Left lung (tissue), 10 donors: Measurements from ENCODE around the gene RSAD2. TPM values are rescaled to one million over a fixed set of nuclear protein-coding genes. Genes with fewer than 3 reads are reported as not detected.

ENCODE experiments used
- ATAC-seq: fragments of 200-7000 bp; cut with Tn5 transposase; one replicate; pipeline ENCODE4 v1.9.1; 2020; ENCODE audit warnings: moderate library complexity
- DNase-seq, 4 donors: peaks; one replicate each; pipeline ENCODE4 v3.0.0-alpha.2; 2013 to 2020
- H3K27ac ChIP-seq, 2 donors: fragments of 200-600 bp; sonication (generic) in 1 of 2; one replicate each; pipeline versions ENCODE4 v1.5.0 to v1.8.0; 2020 to 2021
- H3K27me3 ChIP-seq, 2 donors: fragments of 200-600 bp; sonication (generic) in 1 of 2; one replicate each; pipeline versions ENCODE4 v1.5.0 to v1.8.0; 2020 to 2021
- H3K36me3 ChIP-seq, 2 donors: fragments of 200-600 bp; sonication (generic) in 1 of 2; one replicate each; pipeline versions ENCODE4 v1.5.0 to v1.8.0; 2020 to 2021
- H3K4me1 ChIP-seq, 2 donors: fragments of 200-600 bp; one replicate each; pipeline ENCODE4 v1.8.0; 2021
- H3K4me3 ChIP-seq, 2 donors: fragments of 200-600 bp; sonication (generic) in 1 of 2; one replicate each; pipeline versions ENCODE4 v1.5.0 to v1.8.0; 2020 to 2021; ENCODE audit warnings: mild to moderate bottlenecking in 1 of 2
- H3K9me3 ChIP-seq, 2 donors: fragments of 200-600 bp; sonication (generic) in 1 of 2; one replicate each; pipeline versions ENCODE4 v1.5.0 to v1.8.0; 2020 to 2021
- CTCF ChIP-seq, 2 donors: fragments of 200-600 bp; sonication (generic) in 1 of 2; IDR thresholded peaks; one replicate each; pipeline versions ENCODE4 v1.5.0 to v1.8.0; 2021; ENCODE audit warnings: antibody characterized with exemption in 2 of 2
- intact Hi-C, 2 donors: fragments of 100-400 bp; cut with DNase I; formaldehyde crosslinking; loops; one replicate each; pipeline versions ENCODE4 v1.11.2 to v1.14.2; 2022
- polyA plus RNA-seq, 6 donors: library from polyadenylated mRNA; unstranded; fragments of 120-200 nt; gene quantifications; one replicate each; pipeline ENCODE4 v1.2.1, GENCODE V29; 2013; ENCODE audit not compliant: insufficient read length in 6 of 6
- total RNA-seq, 2 donors: library from RNA; stranded (reverse); fragmentation: NEBNext Ultra II Directional; extraction: Animal tissue kit (Norgen Biotek cat#: 25700); gene quantifications; one replicate each; pipeline ENCODE4 v1.2.1, GENCODE V29; 2021
- donor health status: DM: no; HTN: yes; CAD: no.
- donor health status: DM: no; HTN: no; CAD: no.

Gene RSAD2
- total and polyA plus RNA-seq, 8 donors: 3.5 to 23.1 (median 4.8) TPM

- no peaks in the 10 kb centered on the region for H3K9me3 ChIP-seq
- ATAC-seq: no peak
- no peaks in the 10 kb centered on the region for H3K36me3 ChIP-seq
- no peaks in the 10 kb centered on the region for H3K27me3 ChIP-seq
- DNase-seq: no peak
- no peaks in the 10 kb centered on the region for H3K4me1 ChIP-seq
- TF ChIP-seq CTCF (IDR thresholded peaks at IDR 0.05): no peak
- no peak overlapping the region for H3K27ac ChIP-seq
- no peak overlapping the region for H3K4me3 ChIP-seq
- intact Hi-C loops: loop anchor here in 1 of 2 donors (10.0 kb wide), 1 partner anchor 125 kb away; no protein-coding TSS in a partner anchor
Measured at GRCh38 chr2:6909431-6910385, 32.1 kb downstream of the RSAD2 start.

DNA sequence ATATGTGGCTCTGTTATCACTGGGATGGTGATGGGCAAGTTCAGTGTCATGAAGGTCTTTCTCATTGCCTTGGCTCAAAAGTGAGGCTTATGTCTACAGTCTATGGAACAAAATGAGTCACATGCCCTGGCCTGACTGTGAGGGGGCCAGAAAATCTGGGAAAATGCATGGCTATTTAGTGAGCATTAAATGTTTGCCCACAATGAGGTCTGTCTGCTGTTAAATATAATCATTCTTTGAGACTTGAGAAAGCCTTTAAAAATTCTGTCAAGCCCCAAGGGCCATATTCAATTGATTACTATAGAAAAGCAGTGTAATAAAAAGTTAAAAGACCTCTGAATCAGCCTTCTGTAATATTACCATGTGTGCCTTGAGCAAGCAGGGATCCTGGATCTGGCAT, 34.1 kb downstream of the RSAD2 start:
- H3K36me3 ChIP-seq: no peaks in the 10 kb centered on the region
- no peaks in the 10 kb centered on the region for H3K9me3 ChIP-seq
- H3K27ac ChIP-seq: no peak overlapping the region
- H3K4me1 ChIP-seq: no peaks in the 10 kb centered on the region
- no peaks in the 10 kb centered on the region for H3K27me3 ChIP-seq
- H3K4me3 ChIP-seq: no peak overlapping the region
- DNase-seq (no peak), ATAC-seq (no peak)
- intact Hi-C loops: loop anchor here in 1 of 2 donors (10.0 kb wide), 1 partner anchor 123 kb away; no protein-coding TSS in a partner anchor
- TF ChIP-seq CTCF (IDR thresholded peaks at IDR 0.05): no peak

DNA sequence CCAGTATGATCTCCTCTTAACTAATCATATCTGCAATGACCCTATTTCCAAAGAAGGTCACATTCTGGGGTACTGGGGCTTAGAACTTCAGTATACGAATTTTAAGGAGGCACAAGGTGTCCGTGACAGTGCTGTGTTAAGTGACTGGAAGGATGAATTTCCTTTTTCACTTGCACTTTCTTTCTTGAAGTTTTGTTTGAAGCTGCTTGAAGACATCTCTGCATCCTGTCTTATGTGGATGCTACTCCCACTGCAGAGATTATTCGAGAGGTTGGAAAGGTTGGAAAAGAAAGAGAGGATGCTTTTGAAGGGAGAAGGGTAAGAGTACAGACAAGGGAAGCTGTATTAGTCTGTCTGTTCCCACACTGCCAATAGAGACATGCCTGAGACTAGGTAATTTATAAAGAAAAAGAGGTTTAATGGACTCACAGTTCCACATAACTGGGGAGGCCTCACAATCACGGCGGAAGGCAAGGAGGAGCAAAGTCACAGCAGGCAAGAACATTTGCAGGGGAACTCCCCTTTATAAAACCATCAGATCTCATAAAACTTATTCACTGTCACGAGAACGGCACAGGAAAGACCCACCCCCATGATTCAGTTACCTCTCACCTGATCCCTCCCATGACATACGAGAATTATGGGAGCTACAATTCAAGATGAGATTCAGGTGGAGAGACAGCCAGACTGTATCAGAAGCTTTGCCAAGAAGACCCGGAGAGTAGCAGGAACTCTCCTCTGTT, 36.0 kb downstream of the RSAD2 start:
- intact Hi-C loops: loop anchor here in 1 of 2 donors (10.0 kb wide), 1 partner anchor 121 kb away; no protein-coding TSS in a partner anchor
- Histone ChIP-seq H3K4me3 (no peak overlapping the region), H3K27me3 (no peaks in the 10 kb centered on the region), H3K36me3 (no peaks in the 10 kb centered on the region), H3K9me3 (no peaks in the 10 kb centered on the region), H3K27ac (no peak overlapping the region), H3K4me1 (peaks cover 0 to 9% of the 10 kb centered on the region in 2 donors)
- ATAC-seq: no peak
- no peak for TF ChIP-seq CTCF (IDR thresholded peaks at IDR 0.05)
- DNase-seq: no peak

DNA sequence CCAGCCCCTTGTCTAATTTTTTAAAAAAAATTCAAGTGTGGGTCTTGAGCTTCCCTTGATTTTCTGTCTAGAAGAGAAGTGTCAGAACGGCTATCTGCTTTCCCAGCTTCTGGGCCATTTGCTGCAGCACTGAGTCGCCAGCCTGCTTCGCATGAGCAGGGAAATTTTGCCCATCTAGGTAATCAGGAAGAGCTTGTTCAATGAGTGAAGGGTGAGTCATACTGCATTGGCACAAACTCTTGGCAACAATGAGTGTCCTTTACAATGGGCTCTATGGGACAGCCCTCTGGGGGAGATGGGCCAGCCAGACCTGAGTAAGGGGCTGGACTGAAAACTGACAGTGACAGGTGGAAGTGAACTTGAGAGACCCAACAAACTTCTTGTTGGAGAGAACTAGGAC, 37.3 kb downstream of the RSAD2 start:
- TF ChIP-seq CTCF (IDR thresholded peaks at IDR 0.05): no peak
- no peak for ATAC-seq
- Histone ChIP-seq H3K27me3 (no peaks in the 10 kb centered on the region), H3K9me3 (no peaks in the 10 kb centered on the region), H3K36me3 (no peaks in the 10 kb centered on the region), H3K27ac (no peak overlapping the region), H3K4me3 (no peak overlapping the region), H3K4me1 (peaks cover 0 to 13% of the 10 kb centered on the region in 2 donors)
- intact Hi-C loops: loop anchor here in 1 of 2 donors (5.0 to 10.0 kb wide), 2 partner anchors 92 to 120 kb away; no protein-coding TSS in a partner anchor
- DNase-seq: no peak
